ENCODE results near the gene NUDT14.

Gene NUDT14

DNA sequence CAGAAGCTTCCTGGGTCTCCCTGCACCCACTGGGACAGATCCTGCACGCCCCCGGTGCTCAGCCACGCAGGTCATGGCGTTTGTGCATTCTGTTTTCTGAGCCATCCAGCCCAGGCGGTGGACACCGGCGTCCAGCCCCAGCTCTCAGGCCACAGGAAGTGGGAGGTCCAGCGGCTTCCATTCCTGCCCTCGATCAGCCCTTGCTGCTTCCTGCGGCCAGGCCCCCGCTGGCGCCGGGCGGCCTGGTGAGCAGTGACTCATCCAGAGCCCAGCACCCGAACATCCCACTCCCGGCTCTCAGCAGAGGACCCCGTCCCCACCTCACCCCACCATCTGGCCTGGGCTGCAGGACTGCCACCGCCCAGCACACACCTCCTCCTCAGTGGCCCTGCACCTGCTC lies 18.0 kb upstream of the NUDT14 start:
- no peak for DNase-seq

DNA sequence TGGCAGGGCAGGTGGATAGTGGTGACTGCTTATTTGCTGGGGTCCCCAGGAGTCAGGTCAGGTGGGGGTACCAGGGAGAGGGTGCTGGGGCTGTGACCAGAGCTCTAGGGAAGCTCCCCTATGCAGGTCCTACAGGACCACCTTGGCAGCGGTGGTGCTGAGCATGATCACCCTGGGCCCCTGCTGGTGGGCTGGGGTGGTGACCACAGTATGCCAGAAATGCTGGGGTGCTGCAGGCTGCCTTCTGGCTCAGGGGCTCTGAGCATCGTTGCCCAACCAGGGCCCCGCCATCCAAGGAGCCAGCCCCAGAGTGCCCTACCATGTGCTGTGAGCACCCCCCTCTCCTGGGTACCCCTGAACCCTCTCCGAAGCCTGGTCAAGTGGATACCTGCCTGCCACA lies 17.5 kb upstream of the NUDT14 start:
- DNase-seq = no peak

DNA sequence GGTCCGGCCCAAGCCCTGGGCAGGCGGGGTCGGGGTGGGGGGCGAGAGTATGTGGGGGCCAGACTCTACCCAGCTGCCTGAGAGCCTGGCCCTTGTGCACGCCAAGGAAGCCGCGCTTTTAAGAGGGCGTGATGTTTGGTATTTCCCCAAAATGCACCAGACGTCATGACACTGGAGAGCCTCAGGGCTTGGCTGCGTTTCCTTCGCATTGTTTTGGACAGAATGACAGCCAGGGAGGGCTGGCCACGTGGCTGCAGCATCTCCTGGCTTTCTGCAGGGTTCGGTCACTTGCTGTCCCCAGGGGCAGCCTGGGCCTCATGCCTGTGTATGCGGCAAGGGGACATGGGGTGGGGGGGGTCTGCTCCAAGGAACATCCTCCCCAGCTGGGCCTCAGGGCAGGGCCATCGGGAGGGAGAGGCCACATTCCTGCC lies 16.1 kb upstream of the NUDT14 start:
- DNase-seq = peak in 2 of 56 donors; percentile 23 to 27

DNA sequence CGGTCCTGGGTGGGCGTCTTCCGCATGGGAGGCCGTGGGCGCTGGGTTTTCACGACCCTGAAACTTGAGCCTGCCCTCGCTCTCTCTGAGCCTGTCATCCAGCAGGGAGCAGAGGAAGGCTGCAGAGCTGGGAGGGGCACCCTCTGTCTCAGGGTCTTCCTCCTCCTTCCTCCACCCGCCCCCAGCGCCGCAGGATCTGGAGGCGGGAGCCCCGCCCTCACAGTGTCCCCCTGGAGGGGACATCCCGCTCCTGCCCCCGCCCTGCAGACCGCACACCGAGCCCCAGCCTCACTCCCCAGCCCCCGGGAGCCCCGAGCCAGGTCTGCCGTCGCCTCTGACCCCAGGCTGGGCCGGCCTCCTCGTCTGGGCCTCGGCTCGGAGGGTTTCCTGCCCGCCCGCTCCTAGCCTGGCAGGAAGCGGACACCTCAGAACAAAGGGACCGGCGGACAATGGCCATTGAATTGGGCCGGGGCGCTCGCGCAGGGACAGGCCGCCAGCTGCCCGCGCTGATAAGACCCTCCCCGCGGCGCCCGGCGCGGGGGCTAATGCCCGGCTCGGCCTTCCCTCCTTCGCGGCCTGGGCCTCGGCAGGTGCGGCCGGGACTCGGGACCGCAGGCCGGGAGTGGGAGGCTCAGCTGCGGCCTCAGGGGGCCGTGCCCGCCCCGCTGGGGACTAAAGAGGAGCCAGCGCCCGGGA lies 15.3 kb upstream of the NUDT14 start:
- no peak for DNase-seq

DNA sequence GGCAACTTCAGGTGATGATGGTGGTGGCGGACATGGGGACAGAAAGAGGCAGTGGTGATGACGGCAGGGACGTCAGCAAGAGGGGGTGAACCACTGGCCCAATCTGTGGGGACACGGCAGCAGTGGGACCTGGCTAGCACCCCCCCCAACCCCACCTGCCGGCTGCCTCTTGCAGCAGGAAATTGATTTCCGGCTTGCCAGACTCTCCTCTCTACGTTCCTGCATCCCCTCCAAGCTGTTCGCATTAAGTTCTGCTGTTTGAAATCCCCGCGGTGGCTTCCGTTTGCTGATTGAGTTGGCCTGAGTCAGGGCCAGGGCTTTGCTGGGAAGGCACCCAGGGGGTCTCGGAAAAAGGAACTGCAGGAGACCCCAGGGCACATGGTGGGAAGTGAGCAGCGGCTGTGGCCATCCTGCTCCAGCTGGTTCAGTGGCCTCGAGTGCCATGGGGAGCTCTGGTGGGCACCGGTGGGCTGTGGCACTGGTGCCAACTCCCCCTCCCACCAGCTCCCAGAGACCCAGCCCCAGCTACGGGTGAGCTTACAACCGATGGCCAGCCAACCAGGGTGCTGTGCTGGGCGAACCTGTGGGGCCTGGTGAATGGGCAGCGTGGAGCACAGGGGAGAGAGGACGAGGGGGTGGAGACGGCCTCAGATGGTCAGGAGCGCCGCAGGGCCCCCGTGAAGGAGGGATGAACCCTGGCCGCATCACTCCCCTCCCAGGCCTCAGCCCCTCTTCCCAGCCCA lies 14.6 kb upstream of the NUDT14 start:
- DNase-seq = no peak

DNA sequence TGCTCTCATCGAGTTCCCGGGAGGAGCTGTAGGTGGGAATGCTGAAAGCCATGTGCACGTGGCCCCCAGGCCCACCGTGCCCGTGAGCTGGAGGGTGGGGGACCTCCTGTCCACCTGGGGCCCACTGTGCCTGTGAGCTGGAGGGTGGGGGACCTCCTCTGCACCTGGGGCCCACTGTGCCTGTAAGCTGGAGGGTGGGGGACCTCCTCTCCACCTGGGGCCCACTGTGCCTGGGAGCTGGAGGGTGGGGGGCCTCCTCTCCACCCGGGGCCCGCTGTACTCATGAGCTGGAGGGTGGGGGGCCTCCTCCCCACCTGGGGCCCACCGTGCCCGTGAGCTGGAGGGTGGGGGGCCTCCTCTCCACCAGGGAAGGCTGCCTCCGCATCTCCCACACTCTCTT lies 13.9 kb upstream of the NUDT14 start:
- DNase-seq = no peak

DNA sequence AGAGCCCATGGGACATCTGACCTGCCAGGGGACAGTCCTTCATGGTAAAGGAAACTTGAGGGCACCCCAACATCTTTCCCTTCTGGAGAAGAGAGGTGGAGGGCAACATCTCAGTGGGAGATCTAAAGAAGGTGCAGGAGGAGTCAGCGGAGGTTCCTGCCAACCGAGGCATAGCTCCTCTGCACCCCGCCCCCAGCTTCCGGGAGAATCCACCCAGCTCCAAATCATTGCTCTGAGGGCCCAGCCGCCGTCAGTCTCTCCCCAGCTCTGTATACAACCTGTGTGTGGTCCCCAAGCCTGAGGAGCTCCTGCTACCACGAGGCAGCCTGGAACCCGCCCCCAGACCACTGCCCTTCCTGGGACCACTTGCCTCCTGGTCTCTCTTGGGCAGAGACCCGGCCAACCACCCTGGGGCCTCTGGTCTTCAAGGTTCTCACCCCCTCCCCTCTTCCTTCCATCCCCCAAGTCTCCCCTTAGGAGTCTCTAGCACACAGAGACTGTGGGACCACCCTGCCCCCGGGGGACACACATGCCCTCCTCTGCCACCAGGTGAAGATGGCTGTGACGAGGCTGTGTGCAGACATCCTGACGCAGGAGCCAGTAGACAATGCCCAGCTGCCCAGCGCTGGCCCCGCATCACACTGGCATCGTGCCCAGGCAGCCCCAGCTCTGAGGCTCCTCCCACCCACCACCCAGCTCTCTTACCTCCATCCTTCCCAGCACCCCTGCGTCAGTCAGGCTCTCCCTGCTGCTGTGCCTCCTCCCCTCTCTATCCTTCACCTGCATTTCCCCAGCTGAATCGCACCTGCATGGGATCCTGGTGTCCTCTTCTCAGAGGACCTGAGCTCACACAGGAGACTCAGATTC lies 13.0 kb upstream of the NUDT14 start:
- no peak for DNase-seq

DNA sequence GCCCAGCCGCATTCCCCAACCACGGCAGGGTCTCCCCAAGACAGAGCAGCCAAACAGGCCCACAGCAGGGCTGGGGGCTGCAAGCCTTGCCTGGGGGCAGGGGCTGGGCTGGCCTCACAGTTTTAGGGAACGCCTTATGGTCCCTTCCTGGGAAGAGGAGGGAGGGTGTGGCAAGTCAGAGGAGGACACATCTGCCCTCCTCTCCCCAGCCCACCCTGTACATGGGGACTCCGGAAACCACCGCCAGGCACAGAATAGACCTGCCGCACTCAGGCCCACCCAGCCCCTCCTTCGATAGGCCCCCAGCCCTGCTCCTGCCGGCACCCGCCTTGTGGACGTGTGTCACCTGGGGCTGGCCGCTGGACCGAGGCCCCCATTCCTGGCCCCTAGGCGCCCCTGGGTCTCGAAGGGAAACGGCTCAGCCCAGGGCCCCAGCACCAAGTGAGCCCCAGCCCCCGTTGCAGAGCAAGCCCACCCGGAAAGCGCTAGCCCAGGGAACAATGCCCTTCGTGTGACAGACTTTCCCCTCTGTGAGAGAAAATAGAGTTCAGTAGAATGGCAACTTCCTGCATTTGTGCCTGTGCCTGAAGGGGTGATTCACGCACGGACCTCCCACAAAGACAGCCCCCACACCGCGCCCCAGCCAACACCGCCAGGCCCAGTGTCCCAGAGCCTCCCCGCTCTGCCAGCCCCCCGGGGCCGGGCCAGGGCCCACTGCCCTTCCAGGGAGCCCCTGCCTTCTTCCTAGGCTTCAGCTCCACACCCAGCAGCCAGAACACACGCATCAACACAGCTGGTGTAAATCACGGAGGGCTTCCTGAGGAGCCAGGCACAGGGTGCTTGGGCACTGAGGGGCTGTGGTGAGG lies 12.0 kb upstream of the NUDT14 start:
- DNase-seq = no peak

DNA sequence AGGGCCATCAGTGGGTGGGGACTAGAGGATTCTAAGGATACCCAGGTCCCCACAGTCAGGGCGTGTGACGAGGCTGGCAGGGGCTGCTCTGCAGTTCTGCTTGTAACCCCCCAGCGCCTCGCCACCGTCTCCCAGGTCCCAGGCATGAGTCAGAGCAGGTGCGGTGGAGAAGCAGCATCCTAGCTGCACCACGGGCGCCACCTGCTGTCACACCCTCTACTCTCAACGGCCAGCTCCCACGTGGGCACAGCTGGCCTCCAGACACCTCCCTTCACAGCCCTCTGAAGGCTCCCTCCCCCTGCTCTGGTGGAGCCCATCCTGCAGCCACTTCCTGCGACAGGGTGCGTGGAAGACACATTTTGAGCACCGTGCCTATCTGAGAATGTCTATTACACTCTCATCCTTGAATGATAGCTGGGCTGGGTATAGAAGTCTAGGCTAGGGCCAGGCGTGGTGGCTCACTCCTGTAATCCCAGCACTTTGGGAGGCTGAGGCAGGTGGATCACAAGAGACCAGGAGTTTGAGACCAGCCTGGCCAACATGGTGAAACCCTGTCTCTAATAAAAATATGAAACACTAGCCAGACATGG lies 6.9 kb upstream of the NUDT14 start:
- DNase-seq = no peak

DNA sequence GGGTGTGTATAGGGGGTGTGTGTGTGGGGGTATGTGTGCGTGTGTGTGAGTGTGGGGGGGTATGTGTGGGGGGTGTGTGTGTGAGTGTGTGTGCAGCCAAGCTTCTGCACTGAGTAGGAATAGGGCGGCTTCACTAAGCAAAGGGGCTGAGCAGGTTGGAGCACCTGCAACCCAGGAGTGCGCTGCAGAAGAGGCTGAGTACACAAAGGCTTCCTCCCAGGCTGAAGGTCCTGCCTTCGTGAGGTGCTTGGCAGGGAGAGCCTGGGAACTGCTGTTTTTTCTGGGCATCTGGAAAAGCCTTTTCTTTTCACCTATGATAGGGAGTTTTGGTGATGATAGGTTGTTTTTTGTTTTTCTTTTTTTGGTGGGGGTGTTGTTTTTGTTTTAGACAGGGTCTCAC lies 6.0 kb upstream of the NUDT14 start:
- DNase-seq = no peak

DNA sequence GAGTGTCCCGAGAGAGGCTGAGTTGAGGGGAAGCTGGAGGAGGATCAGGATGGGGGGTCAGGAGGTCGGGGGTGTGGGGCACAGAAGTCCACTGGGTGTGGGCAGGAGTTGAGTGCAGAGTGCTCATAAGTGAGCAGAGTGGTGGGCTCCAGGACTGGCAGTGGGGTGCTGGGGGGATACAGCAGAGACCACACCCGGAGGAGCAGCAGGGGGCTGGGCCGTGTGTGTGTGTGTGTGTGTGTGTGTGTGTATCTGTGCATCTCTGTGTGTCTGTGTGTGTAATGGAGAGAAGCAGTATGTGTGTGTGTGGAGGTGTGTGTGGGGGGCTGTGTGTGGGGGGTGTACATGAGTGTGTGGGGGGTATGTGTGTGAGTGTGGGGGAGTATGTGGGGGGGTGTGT lies 4.9 kb upstream of the NUDT14 start:
- DNase-seq = no peak

DNA sequence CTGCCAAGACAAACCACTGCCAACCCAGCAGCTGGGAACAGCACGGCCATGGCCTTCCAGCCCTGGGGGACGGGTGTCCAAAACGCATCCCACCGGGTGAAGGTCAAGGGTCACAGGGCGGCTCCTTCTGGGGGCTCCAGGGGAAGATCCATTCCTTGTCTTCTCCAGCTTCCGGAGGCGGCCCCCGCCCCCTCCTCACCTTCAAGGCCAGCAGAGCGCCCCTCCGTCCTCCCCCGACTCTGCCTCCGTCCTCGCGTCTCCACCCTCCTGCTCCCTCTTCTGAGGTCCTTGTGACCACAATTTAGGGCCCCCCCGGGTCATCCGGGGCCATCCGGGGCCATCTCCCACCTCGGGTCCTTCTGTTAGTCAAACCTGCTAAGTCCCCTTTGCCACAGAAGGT lies 3.9 kb upstream of the NUDT14 start:
- no peak for DNase-seq

DNA sequence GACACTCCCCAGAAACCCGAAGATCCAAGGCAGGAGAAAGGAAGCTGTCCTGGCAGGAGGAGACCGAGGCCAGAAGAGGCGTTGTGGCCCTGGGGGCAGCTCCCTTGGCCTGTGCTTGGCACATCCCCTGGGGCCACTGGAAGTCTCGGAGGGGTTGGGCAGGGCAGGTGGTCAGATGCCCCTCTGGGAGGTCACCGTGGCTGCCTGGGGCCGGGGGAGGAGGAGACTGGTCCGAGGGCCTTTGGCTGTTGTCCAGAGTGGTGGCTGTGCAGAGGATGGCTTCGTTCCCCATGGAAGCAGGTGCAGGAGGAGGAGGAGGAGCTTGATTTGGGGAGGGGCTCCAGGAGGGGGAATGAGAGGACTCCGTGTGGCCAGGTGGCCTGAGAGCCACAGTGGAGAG lies 3.3 kb upstream of the NUDT14 start:
- no peak for DNase-seq

DNA sequence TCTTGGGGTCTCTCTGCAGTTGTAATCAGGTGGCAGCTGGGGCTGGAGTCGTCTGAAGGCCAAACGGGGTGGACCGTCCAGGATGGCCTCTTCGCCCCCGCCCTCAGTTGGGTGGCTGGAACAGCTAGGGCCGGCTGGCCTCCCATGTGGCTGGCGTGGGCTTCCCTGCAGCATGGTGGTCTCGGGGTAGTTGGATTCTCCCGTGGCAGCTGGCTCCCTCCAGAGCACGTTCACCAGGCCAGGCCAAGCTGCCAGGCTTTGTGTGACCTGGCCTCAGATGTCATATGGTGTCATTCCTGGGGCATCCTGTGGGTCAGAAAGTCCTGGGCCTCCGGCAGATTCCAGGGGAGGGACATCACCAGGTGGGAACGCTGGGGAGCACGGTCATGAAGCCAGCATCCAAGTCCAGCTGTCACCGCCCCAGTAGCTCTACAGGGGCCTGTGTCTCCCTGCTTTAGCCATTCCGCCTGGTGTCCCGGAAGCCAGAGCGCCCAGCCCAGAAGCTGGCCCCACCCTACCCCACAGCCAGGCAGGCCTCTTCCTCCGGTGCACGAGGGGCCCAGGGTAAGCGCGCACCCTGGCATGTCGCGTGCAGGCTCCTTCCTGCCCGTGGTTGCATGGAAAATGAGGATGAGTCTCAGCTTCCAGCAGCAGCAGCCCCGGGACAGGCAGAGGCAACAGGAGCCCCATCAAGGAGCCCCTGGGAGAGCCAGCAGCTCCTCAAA lies 1.3 kb upstream of the NUDT14 start:
- no peak for DNase-seq

DNA sequence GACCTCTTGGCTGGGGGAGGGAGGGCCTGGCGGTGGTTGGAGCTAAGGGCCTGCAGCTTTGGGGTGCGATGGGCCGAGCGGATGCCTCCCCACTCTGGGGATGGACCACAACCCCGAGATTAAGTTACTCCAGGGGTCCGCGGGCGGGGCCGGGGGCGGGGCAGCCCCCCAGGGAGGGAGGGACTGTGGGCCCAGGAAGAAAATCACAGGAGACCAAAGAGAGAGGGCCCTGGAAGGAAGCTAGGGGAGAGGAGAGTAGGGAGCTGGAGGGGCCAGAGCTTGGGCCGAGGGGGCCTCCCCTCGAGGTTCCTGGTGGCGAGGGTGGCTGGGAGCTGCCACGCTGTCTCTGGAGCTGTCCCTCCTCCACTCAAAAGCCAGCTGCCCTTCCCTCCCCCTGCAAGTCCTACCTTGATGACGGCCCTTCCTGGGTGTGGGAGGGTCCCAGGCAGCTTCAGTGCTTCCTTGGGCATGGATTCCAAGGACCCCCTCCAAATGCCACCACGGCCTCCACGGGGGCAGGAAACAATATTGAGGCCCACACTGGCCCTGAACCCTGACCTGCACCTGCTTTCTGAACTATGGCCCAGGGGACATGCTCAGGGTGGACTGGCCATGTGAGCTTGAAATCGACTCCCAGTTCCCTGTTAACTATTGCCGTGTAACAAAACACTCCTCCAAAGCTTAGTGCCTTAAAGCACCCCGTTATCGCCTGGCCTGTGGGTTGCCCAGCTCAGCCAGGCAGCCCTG lies 610 bp upstream of the NUDT14 start:
- no peak for DNase-seq

DNA sequence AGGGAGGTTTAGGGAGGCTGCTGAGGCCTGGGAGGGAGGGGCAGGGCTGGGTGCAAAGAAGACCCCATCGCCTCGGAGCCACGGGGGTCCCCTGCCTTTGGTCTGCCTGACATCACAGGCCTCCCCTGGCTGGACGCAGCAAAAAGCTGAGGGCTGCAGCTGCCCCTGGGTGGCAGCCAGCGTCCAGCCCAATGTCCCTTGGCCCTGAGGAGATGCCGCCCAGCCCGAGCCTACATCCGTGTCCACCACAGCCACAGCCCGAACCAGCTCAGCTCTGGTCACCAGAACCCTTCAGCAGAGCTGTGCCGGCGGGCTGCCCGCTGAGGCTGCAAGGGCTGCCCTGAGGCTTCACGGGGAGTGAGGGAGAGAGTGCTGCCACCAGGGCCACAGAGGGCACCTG lies 1.9 kb downstream of the NUDT14 start:
- DNase-seq = no peak

DNA sequence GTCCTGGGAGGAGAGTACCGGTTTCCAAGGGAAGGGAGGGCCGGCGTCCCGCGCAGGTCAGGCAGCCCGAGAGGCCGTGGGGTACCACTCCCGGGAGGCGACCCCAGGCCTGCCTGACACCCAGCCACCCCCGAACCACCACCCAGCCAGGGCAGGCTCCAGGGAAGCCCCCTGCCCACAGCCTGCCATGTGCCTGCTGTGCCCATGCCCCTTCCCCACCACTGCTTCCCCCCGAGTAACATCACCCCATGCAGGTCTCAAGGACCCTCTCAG lies 2.3 kb downstream of the NUDT14 start:
- no peak for DNase-seq

DNA sequence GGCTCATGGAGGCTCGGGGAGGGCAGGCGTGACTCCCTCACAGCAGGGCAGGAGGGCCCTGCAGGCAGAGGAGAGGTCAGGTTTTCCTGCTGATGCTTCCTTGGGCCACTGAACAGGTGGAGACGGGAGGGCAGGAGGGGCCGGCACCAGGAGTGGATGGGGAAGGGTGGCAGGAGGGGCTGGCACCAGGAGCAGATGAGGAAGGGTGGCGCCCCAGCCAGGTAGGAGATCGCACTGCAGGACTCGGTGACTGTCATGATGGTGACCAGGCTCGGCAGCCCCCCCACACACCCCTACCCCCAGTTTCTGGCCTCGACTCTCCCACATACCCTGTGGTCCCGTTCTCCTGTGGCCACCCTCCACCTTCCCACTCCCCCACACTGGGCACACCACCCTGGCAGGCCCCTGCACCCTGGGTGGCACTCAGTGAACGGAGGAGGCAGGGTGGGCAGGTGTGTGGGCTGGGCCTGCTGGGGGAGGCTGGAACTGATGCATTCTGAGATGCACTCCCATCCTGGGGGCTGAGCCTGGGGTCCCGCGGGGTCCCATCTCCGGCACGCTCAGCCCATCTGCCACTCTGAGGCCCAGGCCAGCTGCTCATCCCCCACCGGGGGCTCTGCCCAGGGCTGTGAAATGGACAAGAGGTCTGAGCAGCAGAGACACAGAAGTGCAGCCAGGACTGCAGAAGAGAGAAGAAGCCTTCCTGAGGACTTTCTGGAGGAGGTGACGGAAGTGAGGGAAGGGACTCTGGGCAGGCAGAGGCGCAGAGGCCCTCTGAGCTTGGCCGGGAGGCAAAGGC lies 2.8 kb downstream of the NUDT14 start:
- DNase-seq = no peak

DNA sequence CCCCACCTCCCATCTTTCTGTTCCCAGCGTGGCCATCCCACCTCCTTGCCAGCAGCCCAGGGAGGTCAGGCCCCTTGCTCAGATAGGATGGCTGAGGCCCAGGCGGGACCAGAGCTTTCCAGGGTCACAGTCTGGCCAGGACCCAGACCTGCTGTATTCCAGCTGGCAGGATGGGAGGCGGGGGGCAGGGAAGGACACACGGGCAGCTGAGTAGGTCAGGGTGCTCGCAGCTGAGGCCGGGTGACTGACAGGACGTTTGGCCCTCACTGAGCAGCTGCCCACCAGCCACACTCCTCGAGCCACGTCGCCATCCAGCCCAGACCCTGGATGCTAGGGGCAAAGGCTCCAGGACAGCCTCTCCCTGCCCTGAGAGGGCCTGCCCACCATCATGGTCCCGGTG lies 4.0 kb downstream of the NUDT14 start:
- DNase-seq = no peak
